HG02642 (cell line): ENCODE measurements around the gene TMEM59L.
"Not testable (repeated sequence)": the region's sequence is repeated elsewhere in the genome, so short reads cannot be mapped to it uniquely, and the experiment has no call there.

Experiments
- ATAC-seq: cut with Tn5 transposase; IDR thresholded peaks from one replicate; pipeline ENCODE4 v1.9.1; 2021; ENCODE audit warnings: mild to moderate bottlenecking; ENCODE audit not compliant: unreplicated experiment, poor library complexity

Gene TMEM59L

DNA sequence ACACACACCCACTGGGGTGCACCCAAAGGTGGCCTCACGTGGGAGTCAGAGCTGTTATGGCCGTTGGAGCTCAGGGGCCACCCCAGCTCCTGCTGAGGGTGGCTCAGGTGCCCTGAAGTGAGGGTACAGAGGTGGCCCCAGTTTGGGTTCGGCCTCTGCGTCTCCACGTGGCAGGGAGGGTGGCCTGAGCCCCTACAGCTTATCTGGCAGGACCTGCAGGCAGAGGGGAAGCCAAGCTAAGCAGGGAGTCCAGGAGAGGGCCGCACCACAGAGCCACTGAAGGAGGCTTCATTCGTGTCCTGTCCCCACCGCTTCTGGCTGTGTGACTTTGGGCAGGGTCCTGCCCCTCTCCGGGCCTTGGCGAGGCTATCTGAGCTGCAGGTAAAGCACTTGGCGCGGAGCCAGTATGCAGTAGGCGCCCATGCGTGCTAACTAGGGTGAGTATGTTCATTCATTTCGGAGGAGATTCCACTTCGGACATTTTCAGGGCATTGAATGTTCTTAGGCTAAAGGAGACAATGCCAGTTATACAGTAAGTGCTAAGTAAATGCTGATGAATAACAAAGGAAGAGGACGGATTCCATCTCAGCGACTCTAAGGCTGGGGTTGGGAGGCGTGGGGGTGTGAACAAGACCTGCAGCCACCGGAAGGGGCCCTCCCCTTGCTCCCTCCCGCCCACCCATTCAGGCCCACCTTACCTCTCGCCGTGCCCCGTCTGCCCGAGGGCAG is 19.1 kb upstream of the TMEM59L start:
- no peak for ATAC-seq

DNA sequence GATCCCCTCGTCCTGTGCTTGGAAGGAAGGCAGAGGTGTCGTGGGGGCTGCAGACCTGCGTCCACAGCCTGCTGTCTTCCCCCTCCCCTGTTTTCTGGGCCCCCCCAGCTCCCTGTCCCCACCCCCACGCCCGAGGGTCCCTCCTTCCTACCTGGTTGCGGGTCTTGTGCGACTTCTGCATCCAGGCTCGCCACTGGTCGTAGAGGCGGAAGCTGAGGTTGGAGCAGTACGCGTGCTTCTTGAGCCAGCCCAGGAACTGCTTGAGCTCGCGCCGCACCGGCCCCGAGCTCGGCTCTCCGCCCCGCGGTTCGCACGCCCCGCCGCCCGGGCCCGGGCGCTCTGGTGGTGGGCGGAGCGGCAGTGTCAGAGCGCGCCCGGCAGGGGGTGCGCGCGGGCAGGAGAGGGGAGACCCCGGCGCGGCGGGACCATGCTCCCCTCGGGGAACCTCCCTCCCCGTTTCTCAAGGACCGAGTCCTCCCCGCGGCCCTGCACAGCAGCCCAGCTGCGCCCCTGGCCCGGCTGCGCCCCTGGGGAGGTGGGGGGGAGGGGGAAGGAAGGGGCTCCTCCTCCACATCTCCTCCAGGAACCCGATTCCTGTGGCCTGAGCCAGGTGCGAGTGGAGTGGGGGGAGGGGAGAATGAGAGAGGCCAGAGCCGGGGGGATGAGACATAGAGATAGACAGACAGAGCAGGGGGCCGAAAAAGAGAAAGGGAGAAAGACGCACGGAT is 18.4 kb upstream of the TMEM59L start:
- peak; percentile 74 for ATAC-seq

DNA sequence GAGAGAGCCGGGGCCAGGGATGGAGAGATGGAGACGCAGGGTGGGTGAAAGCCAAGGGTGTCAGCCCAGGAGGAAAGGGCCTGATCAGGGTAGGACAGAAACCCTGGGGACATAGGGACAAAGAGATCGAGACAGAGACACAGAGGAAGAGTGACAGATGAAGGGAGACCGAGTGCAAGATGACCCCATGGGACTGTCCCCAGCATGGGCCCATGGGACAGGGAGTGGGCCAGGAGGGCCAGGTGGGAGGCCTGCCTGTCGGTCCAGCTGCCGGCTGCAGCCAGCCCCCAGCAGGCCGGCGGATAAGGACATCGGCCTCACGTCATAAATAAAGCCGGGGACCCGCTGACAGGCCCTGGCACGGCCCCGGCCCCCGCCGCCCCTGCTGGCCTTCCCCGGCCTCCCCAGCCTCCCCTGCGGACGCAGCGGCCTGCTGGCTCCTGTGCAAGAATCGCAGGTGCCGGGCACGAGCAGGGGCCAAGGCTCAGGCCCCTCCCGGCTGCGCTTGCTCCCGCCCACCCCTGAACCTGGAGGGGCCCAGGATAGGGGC is 17.8 kb upstream of the TMEM59L start:
- peak; percentile 5 for ATAC-seq

DNA sequence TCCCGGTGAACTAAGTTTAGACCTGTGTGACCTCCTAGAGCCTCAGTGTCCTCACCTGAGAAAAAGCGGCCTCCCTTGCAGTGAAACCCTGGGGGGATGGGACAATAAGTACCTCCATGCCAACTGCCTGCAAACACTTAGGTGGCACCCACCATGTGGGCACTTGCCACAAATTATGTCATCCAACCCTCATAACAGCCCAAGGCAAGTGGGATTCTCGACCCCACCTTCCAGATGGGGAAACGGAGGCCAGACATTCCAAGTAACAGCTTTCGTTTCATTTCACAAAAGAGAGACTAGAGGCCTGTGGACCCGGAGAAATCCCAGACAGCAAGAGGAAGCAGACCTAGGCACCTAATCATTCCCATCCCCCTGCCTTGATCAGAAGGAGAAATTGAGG is 17.2 kb upstream of the TMEM59L start:
- ATAC-seq, result no peak

DNA sequence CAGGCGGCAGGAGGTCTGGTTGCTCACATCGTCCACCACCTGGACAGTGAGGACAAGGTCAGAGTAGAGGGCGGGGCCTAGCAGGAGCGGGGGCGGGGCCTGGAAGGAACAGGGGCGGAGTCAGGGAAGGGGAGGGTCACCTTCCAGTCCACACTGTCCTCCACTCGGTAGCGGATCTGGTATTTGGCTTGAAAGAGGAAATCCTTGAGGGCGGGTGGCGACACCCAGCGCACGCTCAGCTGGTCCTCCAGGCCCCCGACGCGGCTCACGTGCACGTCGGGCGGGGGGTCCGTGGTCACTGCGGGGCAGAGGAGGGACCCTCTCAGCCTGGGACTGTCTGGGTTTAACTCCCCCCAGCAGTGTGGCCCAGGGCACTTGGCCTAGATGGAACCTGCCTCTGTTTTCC is 15.9 kb upstream of the TMEM59L start:
- no peak for ATAC-seq

DNA sequence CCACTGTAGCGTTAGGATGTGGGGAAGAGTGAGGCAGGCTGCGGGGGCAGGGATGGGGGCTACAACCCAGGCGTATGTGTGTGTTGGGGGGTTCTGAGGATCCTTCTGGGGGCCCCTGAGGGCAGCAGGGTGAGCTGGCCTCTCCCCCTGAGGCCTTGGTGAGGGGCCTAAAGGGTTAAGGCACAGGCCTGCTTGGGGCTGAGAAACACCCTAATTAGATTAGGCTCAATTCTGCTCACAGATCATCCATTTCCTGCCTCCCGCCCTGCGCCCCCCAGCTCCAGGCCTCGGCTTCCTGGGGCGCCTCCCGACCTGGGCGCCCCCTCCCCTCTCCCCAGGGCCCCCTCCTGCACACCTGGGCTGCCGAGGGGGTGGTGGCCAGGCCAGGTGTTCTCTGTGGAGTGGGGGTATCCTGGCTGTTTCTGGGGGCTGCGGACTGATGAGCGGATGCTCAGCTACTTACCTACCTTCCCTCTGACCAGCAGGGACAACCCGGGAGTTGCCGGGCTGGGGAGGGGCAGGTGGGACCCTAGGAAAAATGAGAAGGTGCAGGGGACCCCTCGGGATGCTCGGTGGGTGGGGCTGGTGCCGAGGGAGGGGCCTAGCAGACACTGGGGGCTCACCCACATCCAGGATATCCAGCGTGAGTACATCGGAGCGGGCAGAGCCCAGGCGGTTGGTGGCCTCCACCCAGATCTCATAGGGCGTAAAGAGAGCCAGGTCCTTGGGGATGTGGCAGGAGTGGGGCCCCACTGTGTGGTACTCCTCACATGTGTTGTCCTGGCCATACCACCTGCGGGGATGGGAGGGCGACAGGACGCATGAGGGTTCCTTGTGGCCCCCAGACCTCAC is 14.6 kb upstream of the TMEM59L start:
- no peak for ATAC-seq

DNA sequence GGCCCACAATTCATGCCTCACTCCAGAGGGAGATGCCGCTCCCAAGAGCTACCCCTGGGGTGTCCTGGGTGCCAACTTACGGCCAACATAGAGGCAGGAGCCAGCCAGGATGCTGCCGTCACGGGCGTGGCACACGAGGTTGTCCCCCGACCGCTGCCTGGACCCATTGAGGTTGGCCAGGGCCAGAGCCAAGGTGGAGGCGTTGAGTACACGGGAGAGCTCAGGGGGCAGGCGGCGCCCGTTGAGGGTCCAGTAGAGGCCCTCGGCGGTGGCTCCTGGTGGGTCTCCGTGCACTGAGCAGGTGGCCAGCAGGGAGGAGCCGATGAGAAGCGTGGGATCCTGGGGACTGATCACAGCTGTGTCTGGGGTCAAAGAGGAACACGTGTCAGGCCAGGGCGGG is 13.2 kb upstream of the TMEM59L start:
- no peak for ATAC-seq

DNA sequence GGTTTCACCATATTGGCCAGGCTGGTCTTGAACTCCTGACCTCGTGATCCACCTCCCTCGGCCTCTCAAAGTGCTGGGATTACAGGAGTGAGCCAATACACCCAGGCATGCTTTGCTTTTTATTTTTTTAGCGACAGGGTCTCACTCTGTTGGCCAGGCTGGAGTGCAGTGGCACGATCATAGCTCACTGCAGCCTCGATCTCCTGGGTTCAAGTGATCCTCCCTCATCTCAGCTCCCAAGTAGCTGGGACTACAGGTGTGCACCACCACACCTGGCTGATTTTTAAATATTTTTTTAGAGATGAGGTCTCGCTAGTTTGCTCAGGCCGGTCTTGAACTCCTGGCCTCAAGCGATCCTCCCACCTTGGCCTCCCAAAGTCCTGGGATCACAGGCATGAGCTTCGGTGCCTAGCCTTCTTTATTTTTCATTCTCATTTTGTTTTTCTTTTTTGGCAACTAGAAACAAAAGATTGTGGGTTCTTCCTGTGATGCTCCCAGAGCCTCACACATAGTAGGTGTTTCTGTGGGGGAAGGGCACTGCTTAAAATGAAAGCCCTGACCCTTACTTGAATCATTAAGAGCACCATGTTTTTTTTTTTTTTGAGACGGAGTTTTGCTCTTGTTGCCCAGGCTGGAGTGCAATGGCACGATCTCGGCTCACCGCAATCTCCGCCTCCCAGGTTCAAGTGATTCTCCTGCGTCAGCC is 11.8 kb upstream of the TMEM59L start:
- not testable (repeated sequence) for ATAC-seq

DNA sequence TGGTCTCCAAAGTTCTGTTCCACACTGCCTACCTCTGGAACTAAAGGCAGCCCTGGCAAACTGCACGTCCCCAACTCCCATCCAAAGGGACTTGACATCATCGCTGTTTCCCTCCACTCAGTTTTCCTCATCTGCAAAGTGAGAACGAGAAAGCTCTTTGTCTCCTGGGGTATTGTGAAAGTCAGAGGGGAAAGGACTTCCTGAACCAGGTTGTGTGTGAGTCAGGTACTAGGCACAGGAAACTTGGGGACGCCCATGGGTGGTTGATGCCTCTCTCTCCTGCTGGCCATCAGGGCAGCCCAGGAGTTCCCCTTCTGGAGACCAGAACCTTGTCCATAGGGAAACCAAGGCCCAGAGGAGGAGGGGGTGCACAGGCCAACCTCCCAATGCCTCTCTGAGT is 10.8 kb upstream of the TMEM59L start:
- no peak for ATAC-seq

DNA sequence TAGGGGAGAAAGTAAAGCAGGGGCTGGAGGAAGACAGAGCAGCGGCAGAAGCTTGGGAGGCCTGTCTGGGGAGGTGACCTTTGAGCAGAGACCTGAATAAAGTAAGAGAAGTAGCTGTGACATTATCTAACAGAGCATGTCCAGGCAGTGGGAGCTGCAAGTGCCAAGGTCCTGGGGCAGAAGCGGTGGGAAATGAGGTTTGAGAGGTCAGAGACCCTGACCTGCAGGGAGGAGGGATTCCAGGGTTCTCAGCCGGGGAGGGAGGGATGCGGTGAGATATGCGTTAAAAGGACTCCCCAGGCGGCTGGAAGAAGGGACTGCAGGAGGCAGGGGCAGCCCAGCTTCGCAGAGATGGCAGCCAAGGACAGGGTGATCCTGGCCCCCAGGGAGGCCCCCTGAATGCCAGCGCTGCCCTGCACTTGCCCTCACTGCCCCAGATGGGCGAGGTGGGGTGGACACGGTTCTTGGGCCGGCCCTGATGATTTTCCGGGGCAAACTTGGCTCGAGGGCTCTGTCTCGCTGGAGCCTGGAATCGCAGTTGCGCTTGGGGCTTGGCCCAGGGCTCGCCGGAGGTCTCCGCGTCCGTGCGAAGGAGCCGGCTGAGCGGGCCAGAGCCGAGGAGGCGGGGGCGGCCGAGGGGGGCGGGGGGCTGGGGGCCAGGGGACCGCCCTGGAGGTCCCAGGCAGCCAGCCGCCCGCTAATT is 9.3 kb upstream of the TMEM59L start:
- no peak for ATAC-seq

DNA sequence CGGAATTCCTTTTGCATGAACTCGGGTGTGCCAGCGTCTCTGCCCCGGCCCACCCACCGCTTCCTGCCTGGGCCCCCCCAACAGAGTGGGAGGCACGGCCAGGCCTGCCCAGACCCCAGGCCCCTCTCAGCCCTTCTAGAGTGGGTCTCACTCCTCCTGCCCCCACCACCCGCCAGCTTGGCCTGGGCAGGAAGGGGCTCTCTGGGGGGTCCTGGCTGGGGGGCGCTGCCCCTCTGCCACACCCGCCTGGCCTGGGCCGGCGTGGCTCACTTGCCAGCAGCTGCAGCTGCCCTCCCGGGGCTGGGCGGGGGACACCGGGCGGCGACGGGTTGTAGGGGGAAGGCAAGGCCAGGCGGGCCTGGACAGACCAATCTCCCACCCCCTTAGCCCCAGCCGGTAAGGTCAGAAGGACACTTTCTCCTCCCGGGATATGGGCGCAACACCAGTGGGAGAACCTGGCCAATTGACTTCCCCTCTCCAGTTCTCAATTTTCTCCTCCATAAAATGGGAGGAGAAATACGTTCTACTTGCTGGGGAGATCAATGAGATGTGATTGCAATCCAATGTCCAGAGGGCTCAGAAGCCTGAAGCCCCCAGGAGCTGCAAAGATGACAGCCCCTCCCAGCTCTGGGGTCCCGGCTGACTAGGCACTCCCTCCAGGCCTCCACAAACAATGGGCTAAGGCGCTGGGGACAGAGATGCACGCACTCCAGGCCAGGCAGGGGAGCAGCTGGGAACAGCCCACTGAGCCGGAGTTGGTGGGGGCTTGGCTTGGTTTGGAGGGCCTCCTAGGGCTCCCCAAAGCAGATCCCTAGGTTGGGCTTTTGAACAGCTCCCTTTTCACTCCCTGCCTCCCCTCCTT is 8.5 kb upstream of the TMEM59L start:
- no peak for ATAC-seq

DNA sequence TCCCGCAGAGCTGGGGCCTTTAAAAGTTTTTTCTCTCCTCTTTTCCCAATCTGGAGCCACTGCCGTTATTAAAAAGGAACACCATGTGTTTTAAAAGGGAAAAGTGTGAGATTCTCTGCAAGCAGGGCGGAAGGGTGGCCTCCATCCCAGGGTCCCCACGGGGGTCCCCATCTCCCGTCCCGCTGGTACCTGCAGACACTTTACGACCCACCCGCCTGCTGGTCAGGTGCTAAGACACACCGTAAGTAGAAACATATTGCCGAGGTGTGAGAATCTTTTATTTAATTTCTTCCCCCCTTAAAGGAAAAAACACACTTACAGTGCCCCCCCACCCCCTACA is 7.9 kb upstream of the TMEM59L start:
- ATAC-seq, result no peak

DNA sequence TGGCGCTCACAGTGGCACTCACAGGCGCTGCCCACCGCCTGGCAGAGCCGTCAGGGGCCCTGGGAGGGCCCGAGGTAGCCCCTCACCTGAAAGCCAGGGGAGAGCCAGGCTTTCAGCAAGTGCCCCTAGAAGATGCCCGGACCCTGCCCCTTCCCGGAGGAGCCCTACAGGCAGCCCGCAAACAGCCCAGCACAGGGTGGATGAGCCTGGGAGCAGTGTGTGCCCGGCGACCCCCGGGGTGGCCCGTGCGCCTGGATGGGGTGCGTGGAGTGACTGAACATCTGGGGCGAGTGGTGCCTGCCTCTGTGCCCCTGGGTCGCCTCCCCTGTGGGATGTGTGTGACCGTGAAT is 7.5 kb upstream of the TMEM59L start:
- ATAC-seq, result no peak

DNA sequence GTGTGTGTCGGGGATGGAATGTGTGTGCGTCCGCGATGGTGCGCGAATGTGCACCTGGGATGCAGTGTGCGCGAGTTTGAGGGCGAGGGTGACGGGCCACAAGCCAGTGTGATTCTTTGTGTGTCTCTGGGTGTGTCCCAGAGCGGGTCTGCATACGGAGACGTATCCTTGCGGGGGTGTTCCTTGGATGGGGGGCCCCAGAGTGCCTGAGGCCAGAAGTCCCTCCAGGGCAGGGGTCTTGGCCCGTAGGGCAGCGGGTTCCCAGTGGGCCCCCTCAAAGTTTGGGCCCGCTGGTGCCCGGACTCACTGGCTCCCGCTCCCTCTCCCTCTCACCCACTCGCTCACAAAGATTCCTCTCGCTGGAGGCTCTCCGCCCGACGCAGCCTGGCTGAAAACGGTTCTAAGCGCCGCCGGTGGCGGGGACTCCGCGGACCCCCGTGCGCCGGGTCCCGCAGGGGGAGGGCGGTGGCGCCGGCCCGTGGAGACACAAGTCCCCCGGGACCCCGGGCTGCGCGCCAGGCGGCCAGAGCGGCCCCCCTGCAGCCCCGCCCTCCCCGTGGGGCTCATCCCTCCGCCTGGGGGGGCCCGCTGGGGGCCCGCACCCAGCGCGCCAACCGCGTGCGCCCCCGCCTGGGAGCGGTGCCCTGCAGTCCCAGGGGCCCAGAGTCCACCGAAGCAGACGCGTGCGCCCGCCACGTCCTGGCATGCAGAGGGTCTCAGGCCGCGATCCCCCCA is 7.0 kb upstream of the TMEM59L start:
- ATAC-seq, result no peak

DNA sequence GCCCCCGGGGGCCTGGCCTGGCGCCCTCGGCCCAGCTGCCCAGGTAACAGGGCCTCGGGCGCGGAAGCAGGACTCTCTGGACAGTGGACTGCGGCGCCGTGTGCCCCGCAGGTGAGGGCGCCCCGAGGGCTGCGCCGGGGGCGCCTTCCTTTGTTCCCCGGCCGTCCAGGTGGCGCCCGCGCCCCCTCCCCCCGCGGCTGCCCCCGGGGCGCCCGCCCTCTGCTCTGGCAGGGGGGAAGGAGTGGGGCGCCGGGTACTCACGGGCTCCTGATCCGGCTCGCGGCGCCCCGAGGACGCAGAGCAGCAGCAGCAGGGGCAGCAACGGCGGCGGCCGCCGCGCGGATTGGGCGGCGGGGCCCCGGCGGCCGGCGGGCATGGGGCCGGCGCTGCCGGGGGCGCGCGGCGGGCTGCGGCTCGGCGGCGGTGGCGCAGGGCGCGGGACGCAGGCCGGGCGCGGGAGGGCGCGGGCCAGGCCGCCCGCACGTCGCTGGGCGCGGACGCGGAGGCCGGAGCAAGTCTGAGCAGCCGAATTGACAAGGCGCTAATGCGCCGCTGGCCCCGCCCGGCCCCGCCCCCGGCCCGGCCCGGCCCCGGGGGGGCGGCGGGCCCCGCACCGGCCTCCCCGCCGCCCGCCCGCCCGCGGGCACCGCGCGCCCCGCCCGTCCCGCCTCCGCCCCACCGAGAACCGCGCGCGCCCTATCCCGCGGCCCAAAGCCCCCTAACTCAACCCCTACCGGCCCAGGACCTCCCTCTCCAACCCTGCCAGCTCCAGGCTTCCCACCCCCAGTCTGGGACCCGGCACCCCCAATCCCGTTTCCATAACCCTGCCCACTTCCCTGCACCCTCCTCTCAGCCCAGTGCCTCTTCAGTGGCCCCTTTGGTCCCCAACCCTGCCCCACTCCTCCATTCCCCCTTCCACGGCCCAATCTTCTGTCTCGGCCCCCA is 6.1 kb upstream of the TMEM59L start, which contains the start of gene CRLF1:
CRLF1 (minus strand) TSS at position 519 of the 945 bp plus-strand sequence; CDS start at position 376, 143 bp downstream.
- ATAC-seq, result no peak

DNA sequence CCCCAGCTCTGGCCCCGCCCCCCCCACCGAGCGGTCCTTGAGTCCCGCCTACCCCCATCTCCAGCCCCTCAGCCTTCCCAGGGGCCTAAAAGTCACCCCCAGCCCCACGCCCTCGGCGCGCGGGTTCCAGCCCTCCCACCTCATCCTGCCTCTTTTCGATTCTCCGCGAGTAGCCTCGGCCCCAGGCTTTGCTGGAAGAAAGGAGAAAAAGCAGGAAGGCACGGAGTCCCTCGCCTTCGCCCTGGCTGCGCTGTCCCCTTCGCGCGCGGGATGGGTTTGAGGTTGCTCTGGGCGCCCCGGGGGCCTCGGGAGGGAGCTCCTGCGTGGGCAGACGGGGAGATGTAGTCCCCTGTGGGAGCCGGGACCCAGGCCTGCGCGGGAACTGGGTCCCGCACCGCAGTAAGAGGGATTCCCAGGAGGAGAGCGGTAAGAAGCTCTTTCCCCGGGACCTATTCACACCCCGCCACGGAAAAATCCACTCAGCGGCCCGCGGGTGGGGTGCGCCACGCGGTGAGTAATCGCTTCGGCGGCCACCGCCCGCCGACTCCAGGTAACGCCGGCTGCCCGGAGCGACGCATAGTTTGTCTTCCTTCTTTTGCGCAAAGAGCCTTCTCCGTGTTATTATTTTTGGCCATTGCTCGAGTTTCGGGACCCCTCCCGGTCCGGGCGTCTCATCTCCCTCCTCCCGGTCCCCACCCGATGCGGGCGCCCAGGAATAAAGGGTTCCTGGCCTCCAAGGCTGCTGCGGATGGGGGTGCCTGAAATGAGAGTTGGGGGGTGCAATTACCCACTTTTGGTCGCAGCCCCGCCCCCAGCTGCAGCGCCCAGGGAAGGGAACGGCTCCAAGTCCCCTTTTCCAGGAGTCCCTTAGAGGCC is 5.2 kb upstream of the TMEM59L start:
- no peak for ATAC-seq
